OCI-LY1 (cell line): ENCODE results near the gene FIG4.

Source experiments
- CTCF ChIP-seq: fragments of 200-600 bp; sonication (generic), shearing (Covaris generic); IDR thresholded peaks from 2 replicates; pipeline ENCODE4 v1.5.1; 2017; ENCODE audit warnings: mild to moderate bottlenecking, antibody characterized with exemption, low read length, moderate library complexity, mixed read lengths
- EZH2 ChIP-seq: fragments of 200-600 bp; sonication (generic), shearing (Covaris generic); IDR thresholded peaks from 2 replicates; pipeline ENCODE4 v1.8.0; 2017; ENCODE audit warnings: borderline replicate concordance, mixed run types, mild to moderate bottlenecking, antibody characterized with exemption, low read length, moderate library complexity, mixed read lengths

GRCh38 chr6:109671733-109672132 is 19.4 kb upstream of the FIG4 start:
- TF ChIP-seq CTCF: no peak
- no peak for TF ChIP-seq EZH2
